ENCODE results near the gene SPRR3. TPM values are rescaled to one million over a fixed set of nuclear protein-coding genes. Genes with fewer than 3 reads are reported as not detected.

Gene SPRR3
- not detected in 2 replicates for total RNA-seq

GRCh38 chr1:153001382-153001781, at the start of gene SPRR3:
Gene SPRR3, plus strand, starts transcription at chr1:153001749. Its CDS starts 1,272 bp downstream, at chr1:153003021.

DNA sequence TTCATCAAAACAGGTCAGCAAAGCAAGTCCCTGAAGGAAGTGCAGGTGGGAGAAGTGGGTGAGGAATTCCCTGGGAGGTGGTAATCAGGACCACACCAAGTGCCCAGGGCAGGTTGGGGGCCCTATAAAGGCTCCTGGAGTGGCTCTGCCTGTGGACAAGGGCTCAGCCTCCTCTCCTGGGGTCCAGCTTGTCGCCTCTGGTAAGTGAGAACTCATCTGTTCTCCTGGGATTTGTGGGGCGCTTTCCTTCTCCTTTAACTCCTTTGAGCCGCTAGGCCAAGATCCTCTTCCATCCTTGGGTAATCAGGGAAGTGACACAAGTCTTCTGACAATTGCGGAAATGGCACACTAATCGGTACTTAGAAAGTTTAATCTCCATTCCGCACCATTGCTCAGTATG, 31.1 kb upstream of the SPRR3 start, which contains the start of gene SPRR4:
Gene SPRR4, plus strand, starts transcription at position 154 of the 400 bp plus-strand sequence. CDS start 1,243 bp downstream, outside the sequence.

DNA sequence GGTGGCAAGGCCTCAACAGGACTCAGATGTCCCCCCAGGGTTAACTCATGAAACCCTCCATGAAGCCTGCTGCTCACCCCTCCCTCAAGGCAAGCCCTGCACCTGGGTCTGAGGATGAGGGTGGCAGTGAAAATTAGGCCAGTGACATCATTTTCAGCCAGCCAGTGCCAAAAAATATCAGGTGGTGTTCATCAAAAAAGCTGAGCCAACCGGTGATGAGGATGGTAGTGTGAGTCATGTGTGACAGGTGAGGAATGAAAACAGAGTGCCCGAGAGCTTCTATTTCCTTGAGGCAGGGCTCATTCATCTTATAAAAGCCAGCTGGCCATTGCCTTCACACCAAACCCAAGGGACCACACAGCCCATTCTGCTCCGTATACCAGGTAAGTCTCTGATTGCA, 17.8 kb upstream of the SPRR3 start, which contains the start of gene SPRR1A:
Gene SPRR1A, plus strand, starts transcription at position 339 of the 400 bp plus-strand sequence. CDS start 1,150 bp downstream, outside the sequence.

GRCh38 chr1:153030895-153031294, 29.3 kb downstream of the SPRR3 start, which contains the start of gene SPRR1B:
Gene SPRR1B, plus strand, starts transcription at chr1:153031203. Its CDS starts 1,143 bp downstream, at chr1:153032346.

GRCh38 chr1:153040950-153041631, 39.5 kb downstream of the SPRR3 start, which contains the start of gene SPRR2D:
Gene SPRR2D, minus strand, starts transcription at chr1:153041120. Its CDS starts 774 bp downstream, at chr1:153040346.

Other genes starting within 250 kb of the SPRR3 start
- gene KPRP, start 243.7 kb upstream of the SPRR3 start, total RNA-seq: not detected in 2 replicates
- not detected in 2 replicates for gene LCE1F, start 226.6 kb upstream of the SPRR3 start, total RNA-seq
- gene LCE1E, start 215.5 kb upstream of the SPRR3 start, total RNA-seq: 0.42 TPM in 1 of 2 replicates, not detected in the other
- not detected in 2 replicates for gene LCE1D, start 205.0 kb upstream of the SPRR3 start, total RNA-seq
- gene LCE1C, start 195.1 kb upstream of the SPRR3 start, total RNA-seq: not detected in 2 replicates
- not detected in 2 replicates for gene LCE1B, start 189.8 kb upstream of the SPRR3 start, total RNA-seq
- gene LCE1A, start 174.3 kb upstream of the SPRR3 start, total RNA-seq: not detected in 2 replicates
- not detected in 2 replicates for gene LCE6A, start 158.9 kb upstream of the SPRR3 start, total RNA-seq
- gene LCE7A, start 141.8 kb upstream of the SPRR3 start, total RNA-seq: not detected in 2 replicates
- not detected in 2 replicates for gene SMCP, start 123.4 kb upstream of the SPRR3 start, total RNA-seq
- 1.1 TPM in 1 of 2 replicates, not detected in the other for gene IVL, start 93.2 kb upstream of the SPRR3 start, total RNA-seq
- not detected in 2 replicates for gene SPRR5, start 54.5 kb upstream of the SPRR3 start, total RNA-seq
- not detected in 2 replicates for gene SPRR4, start 31.1 kb upstream of the SPRR3 start, total RNA-seq
- not detected in 2 replicates for gene SPRR1A, start 17.7 kb upstream of the SPRR3 start, total RNA-seq
- gene SPRR1B, start 29.5 kb downstream of the SPRR3 start, total RNA-seq: not detected in 2 replicates
- not detected in 2 replicates for gene SPRR2D, start 39.4 kb downstream of the SPRR3 start, total RNA-seq
- not detected in 2 replicates for gene SPRR2A, start 55.8 kb downstream of the SPRR3 start, total RNA-seq
- not detected in 2 replicates for gene SPRR2B, start 69.9 kb downstream of the SPRR3 start, total RNA-seq
- gene SPRR2E, start 92.8 kb downstream of the SPRR3 start, total RNA-seq: not detected in 2 replicates
- gene SPRR2F, start 111.8 kb downstream of the SPRR3 start, total RNA-seq: not detected in 2 replicates
- gene SPRR2G, start 149.1 kb downstream of the SPRR3 start, total RNA-seq: not detected in 2 replicates
- not detected in 2 replicates for gene LELP1, start 201.7 kb downstream of the SPRR3 start, total RNA-seq
- 0.51 TPM in 1 of 2 replicates, not detected in the other for gene PRR9, start 215.8 kb downstream of the SPRR3 start, total RNA-seq

All from smooth muscle cell of the umbilical artery (primary cell).